Measurements from ENCODE around the gene TLK2.

- TF ChIP-seq CTCF (IDR thresholded peaks at IDR 0.05), result no peak
- TF ChIP-seq EP300 (IDR thresholded peaks at IDR 0.05), result no peak
Observed at GRCh38 chr17:62572888-62573401, 94.3 kb downstream of the TLK2 start.
